AG04450 (cell line): ENCODE results near the gene TOX2. TPM values are rescaled to one million over a fixed set of nuclear protein-coding genes. Genes with fewer than 3 reads are reported as not detected.

Experiments
- CTCF ChIA-PET: fragments of 300-600, 350-600 bp; formaldehyde crosslinking; extraction: SDS; loops from one replicate; lab custom pipeline; 2022; ENCODE audit warnings: antibody characterized with exemption, inconsistent platforms; lab: Charles Lee
- POLR2A ChIA-PET: fragments of 350-600 bp; formaldehyde crosslinking; extraction: SDS; loops from one replicate; lab custom pipeline; 2021; ENCODE audit warnings: antibody characterized with exemption, inconsistent platforms; lab: Yijun Ruan, JAX
- DNase-seq: peaks from one replicate; pipeline ENCODE4 v3.0.0-alpha.2; 2011; ENCODE audit warnings: low read depth, low spot score
- H3K27ac ChIP-seq: one replicate; pipeline ENCODE4 v1.5.1; 2012; ENCODE audit warnings: low read depth, low read length, control low read depth
- H3K27me3 ChIP-seq: one replicate; pipeline ENCODE4 v1.6.0; 2012; ENCODE audit warnings: low read length; ENCODE audit not compliant: control insufficient read depth, insufficient read depth
- H3K4me3 ChIP-seq: 2 replicates; pipeline ENCODE4 v1.5.1; 2011; ENCODE audit warnings: mild to moderate bottlenecking, low read depth, low read length, control low read depth
- H3K9me3 ChIP-seq: 2 replicates; pipeline ENCODE4 v1.5.1; 2012; ENCODE audit warnings: low read length; ENCODE audit not compliant: control insufficient read depth, insufficient read depth
- polyA plus RNA-seq: library from polyadenylated mRNA; depleted of rRNA; stranded (reverse); fragments of >200 nt; gene quantifications from 2 replicates; pipeline ENCODE4 v1.2.3, GENCODE V29; 2011
- TF ChIP-seq, protein P1 (sequence below): IDR thresholded peaks from 2 replicates; pipeline ENCODE4 v1.5.1; 2011; ENCODE audit warnings: low read depth, low read length, control low read depth, inconsistent platforms

TOX2 gene
- polyA plus RNA-seq, 1 experiment, result 10.6 TPM

DNA sequence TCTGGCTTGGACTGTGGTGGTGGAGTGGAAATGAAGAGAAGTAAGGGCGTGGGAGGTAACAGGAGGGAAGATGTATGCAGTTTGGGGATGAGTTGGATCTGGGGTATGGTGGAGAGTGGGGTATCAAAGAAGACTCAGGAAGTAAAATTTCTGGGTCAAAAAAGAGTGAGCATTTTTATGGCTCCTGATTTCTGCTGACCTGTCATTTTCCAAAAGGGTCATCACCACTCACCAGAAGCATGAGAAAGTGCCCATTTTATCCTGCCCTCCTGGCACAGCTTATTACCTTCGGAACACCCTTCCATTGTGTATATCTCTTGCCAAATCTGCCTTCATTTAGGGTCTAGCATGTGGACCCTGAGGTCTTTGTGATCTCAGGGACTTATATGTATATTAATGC, 17.3 kb downstream of the TOX2 start:
- POLR2A ChIA-PET, result no interaction called here

GRCh38 chr20:43934833-43935232, 20.2 kb downstream of the TOX2 start:
- Histone ChIP-seq H3K27me3 (no peaks in the 10 kb centered on the region), H3K9me3 (no peaks in the 10 kb centered on the region), H3K27ac (no peak overlapping the region), H3K4me3 (no peak overlapping the region)
- TF ChIP-seq, protein P1, sequence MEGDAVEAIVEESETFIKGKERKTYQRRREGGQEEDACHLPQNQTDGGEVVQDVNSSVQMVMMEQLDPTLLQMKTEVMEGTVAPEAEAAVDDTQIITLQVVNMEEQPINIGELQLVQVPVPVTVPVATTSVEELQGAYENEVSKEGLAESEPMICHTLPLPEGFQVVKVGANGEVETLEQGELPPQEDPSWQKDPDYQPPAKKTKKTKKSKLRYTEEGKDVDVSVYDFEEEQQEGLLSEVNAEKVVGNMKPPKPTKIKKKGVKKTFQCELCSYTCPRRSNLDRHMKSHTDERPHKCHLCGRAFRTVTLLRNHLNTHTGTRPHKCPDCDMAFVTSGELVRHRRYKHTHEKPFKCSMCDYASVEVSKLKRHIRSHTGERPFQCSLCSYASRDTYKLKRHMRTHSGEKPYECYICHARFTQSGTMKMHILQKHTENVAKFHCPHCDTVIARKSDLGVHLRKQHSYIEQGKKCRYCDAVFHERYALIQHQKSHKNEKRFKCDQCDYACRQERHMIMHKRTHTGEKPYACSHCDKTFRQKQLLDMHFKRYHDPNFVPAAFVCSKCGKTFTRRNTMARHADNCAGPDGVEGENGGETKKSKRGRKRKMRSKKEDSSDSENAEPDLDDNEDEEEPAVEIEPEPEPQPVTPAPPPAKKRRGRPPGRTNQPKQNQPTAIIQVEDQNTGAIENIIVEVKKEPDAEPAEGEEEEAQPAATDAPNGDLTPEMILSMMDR, result no peak
- ChIA-PET POLR2A (interaction anchor here (0.5 to 1.4 kb wide), 2 partner anchors 17 to 273 kb away, joined by 3 to 4 read pairs; no protein-coding TSS in a partner anchor), CTCF (no interaction called here)
- DNase-seq, result no peak

More for the DNA sequence above, 17.3 kb downstream of the TOX2 start:
- Histone ChIP-seq H3K27me3 (no peaks in the 10 kb centered on the region), H3K9me3 (no peaks in the 10 kb centered on the region), H3K4me3 (no peak overlapping the region), H3K27ac (no peak overlapping the region)
- no peak for DNase-seq
- CTCF ChIA-PET, result no interaction called here
- TF ChIP-seq, protein P1, result no peak

- CTCF ChIA-PET, result interaction anchor here (0.5 to 1.4 kb wide), 3 partner anchors 13 to 186 kb away, joined by 3 to 5 read pairs (median 3); no protein-coding TSS in a partner anchor
- Histone ChIP-seq H3K4me3 (no peak overlapping the region), H3K27me3 (no peaks in the 10 kb centered on the region), H3K27ac (no peak overlapping the region), H3K9me3 (no peaks in the 10 kb centered on the region)
- TF ChIP-seq, protein P1, result no peak
- DNase-seq, result no peak
- POLR2A ChIA-PET, result interaction anchor here (1.4 kb wide), 1 partner anchor 18 kb away, joined by 3 read pairs; no protein-coding TSS in a partner anchor
These were observed 21.6 kb downstream of the TOX2 start for GRCh38 chr20:43936104-43936770.

DNA sequence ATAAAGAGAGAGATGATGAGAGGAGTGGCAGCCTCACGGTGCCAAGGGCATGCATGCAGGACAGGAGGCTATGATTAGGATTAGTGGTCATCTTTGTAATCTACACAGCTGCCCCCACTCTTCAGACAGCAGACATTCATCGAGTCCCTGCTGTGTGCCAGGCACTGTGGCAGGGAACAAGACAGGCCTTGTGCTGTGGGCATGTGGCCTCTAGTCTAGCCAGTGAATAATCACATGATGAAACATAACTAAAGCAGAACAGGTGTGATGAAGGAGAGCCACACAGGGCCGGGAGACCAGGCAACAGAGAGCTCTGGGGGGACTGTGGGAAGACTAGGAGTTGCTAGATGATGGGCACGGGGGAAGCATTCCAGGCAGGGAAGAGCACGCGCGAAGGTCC, 22.2 kb downstream of the TOX2 start:
- ChIA-PET CTCF (interaction anchor here (0.5 to 1.4 kb wide), 3 partner anchors 13 to 186 kb away, joined by 3 to 5 read pairs (median 3); no protein-coding TSS in a partner anchor), POLR2A (no interaction called here)
- TF ChIP-seq, protein P1, result no peak
- Histone ChIP-seq H3K27me3 (no peaks in the 10 kb centered on the region), H3K4me3 (no peak overlapping the region), H3K9me3 (no peaks in the 10 kb centered on the region), H3K27ac (no peak overlapping the region)
- DNase-seq, result no peak

DNA sequence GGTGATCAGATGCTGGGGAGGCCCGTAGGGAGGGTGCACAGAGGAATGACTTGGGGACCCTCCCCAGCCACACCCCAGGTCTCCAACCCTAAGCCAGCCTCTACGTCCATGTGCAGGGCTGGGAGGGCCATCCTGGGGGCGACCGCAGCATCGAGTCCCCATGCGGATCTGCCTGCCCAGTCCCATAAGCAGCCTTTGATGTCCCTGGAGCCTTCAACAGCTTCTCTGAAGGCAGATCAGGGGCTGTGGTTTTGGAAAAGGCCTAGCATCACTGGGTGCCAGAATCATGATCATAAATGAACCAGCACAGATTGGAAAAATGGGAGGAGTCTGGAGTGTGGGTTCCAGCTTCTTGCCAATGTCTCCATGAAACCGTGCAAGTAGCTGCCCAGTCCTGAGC, 22.9 kb downstream of the TOX2 start:
- POLR2A ChIA-PET, result interaction anchor here (0.6 kb wide), 1 partner anchor 14 kb away, joined by 5 read pairs; no protein-coding TSS in a partner anchor

More for the DNA sequence above, 22.9 kb downstream of the TOX2 start:
- Histone ChIP-seq H3K27me3 (no peaks in the 10 kb centered on the region), H3K9me3 (no peaks in the 10 kb centered on the region), H3K27ac (no peak overlapping the region), H3K4me3 (no peak overlapping the region)
- no peak for DNase-seq
- TF ChIP-seq, protein P1, result no peak
- CTCF ChIA-PET, result no interaction called here
